ENCODE results near the gene GRIK3. TPM values are rescaled to one million over a fixed set of nuclear protein-coding genes. Genes with fewer than 3 reads are reported as not detected.

GRIK3 gene
- total RNA-seq, 2 experiments from 2014 or later = 16.3 to 55.0 TPM

DNA sequence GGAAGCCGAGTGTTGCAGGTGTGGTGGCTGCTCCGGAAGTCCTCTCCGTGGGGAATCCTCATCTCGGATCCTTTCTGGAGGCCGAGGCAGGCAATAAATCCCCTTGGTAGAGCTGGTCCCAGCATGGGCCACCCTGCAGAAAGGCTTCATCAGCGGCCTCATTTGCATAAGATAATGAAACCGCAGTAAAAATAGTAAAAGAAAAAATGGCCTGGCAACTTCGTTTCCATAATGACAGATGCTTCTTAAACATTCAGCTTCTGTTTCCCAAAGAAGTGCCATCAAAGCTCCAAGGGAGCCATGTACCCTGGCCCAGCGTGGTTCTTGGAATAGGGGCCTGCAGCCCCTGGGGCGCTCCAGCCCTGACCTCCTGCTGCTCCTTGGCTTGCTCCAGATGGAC, 244.1 kb downstream of the GRIK3 start:
- Histone ChIP-seq H3K4me1 (ENCODE audit: insufficient read depth, low read length, poor library complexity, severe bottlenecking) (peaks cover 6% of the 10 kb centered on the region), H3K27ac (ENCODE audit: low read depth, low read length, poor library complexity, severe bottlenecking) (no peak overlapping the region), H3K9me2 (ENCODE audit: insufficient read depth, low read length) (no peaks in the 10 kb centered on the region), H3K36me3 (ENCODE audit: insufficient read depth, low read length) (no peaks in the 10 kb centered on the region), H3K4me2 (ENCODE audit: low read length) (no peak overlapping the region), H4K20me1 (ENCODE audit: insufficient read depth, low read length) (no peaks in the 10 kb centered on the region), H2AFZ (ENCODE audit: low read length) (no peak overlapping the region), H3K79me2 (ENCODE audit: insufficient read depth, low read depth, low read length) (no peaks in the 10 kb centered on the region), H3K4me3 (ENCODE audit: low read depth, low read length, poor library complexity, severe bottlenecking) (no peak overlapping the region), H3K9me3 (ENCODE audit: low read length) (no peaks in the 10 kb centered on the region)
- DNase-seq (ENCODE audit: low spot score) = no peak
- intact Hi-C loops (cut with micrococcal nuclease; ENCODE audit: unreplicated experiment) = no loop called here
- TF ChIP-seq EZH2phosphoT487 (IDR thresholded peaks at IDR 0.05; ENCODE audit: borderline replicate concordance, low read depth, low read length) = no peak
- TF ChIP-seq, protein P1, sequence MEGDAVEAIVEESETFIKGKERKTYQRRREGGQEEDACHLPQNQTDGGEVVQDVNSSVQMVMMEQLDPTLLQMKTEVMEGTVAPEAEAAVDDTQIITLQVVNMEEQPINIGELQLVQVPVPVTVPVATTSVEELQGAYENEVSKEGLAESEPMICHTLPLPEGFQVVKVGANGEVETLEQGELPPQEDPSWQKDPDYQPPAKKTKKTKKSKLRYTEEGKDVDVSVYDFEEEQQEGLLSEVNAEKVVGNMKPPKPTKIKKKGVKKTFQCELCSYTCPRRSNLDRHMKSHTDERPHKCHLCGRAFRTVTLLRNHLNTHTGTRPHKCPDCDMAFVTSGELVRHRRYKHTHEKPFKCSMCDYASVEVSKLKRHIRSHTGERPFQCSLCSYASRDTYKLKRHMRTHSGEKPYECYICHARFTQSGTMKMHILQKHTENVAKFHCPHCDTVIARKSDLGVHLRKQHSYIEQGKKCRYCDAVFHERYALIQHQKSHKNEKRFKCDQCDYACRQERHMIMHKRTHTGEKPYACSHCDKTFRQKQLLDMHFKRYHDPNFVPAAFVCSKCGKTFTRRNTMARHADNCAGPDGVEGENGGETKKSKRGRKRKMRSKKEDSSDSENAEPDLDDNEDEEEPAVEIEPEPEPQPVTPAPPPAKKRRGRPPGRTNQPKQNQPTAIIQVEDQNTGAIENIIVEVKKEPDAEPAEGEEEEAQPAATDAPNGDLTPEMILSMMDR (conservative IDR thresholded peaks at IDR 0.05; ENCODE audit: low read length) = no peak
- ChIA-PET POLR2A (no interaction called here), CTCF (ENCODE audit: unreplicated experiment) (no interaction called here)
- BruUV-seq (replicated peaks) = no TSS peak

DNA sequence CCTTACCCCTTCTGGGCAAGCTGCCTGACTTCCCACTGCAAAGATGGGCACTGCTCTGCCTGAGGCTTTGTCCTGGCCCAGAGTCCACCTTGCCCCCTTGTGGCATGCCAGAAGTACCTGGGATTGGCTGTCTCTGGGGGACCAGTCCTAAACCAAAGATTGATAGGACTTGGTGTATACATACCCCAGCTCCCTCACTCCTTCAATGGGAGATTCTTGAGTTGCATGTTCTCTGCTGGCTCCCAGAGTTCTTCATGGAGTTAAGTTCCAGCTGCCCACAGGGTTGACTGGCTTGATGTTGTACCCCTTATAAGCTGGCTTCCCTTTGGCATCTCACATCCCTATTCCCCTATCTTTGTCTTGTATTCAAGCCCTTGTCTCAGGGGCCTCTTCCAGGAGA, 244.8 kb downstream of the GRIK3 start:
- H3K79me2 ChIP-seq (ENCODE audit: insufficient read depth, low read depth, low read length) = no peaks in the 10 kb centered on the region
- H3K36me3 ChIP-seq (ENCODE audit: insufficient read depth, low read length) = no peaks in the 10 kb centered on the region
- DNase-seq (ENCODE audit: low spot score) = no peak
- H4K20me1 ChIP-seq (ENCODE audit: insufficient read depth, low read length) = no peaks in the 10 kb centered on the region
- H3K4me2 ChIP-seq (ENCODE audit: low read length) = no peak overlapping the region
- CTCF ChIA-PET (ENCODE audit: unreplicated experiment) = no interaction called here
- no peak overlapping the region for H3K4me3 ChIP-seq (ENCODE audit: low read depth, low read length, poor library complexity, severe bottlenecking)
- H3K4me1 ChIP-seq (ENCODE audit: insufficient read depth, low read length, poor library complexity, severe bottlenecking) = peaks cover 6% of the 10 kb centered on the region
- POLR2A ChIA-PET = interaction anchor here (0.6 to 0.7 kb wide), 2 partner anchors 84 to 1010 kb away, joined by 3 to 4 read pairs; no protein-coding TSS in a partner anchor
- H3K27ac ChIP-seq (ENCODE audit: low read depth, low read length, poor library complexity, severe bottlenecking) = no peak overlapping the region
- intact Hi-C loops (cut with micrococcal nuclease; ENCODE audit: unreplicated experiment) = no loop called here
- H3K9me2 ChIP-seq (ENCODE audit: insufficient read depth, low read length) = no peaks in the 10 kb centered on the region
- TF ChIP-seq EZH2phosphoT487 (IDR thresholded peaks at IDR 0.05; ENCODE audit: borderline replicate concordance, low read depth, low read length) = no peak
- TF ChIP-seq, protein P1 (conservative IDR thresholded peaks at IDR 0.05; ENCODE audit: low read length) = no peak
- H2AFZ ChIP-seq (ENCODE audit: low read length) = no peak overlapping the region
- H3K9me3 ChIP-seq (ENCODE audit: low read length) = no peaks in the 10 kb centered on the region
- no TSS peak for BruUV-seq (replicated peaks)

DNA sequence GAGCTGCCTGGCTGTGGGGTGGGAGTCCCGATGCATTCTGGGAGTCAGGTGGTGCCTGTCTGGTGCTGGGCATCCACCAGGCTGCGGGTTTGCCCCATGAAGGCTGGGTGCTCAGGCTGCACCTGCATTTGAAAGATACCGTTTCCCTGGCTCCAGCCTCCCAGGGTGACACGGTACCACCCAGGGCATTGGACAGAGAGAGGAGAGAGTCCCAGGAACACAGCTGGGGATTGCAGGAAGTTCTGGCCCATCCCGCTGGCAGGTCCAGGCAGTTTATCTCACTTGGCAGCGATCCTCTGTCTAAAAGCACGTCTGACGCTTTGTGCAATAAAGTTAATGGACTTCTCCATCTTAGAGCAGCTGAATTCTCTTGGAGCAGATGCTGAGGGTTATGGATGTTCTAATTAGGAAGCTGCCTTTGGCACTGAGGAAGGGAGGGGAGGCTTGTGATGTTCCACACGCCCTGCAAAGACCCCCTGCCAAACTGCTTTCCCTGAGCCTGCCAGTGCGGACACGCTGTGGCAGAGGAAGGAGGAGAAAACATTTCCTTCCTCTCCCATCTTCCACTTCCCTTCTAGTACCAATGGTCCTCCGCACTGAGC, 246.9 kb downstream of the GRIK3 start:
- no peaks in the 10 kb centered on the region for H3K79me2 ChIP-seq (ENCODE audit: insufficient read depth, low read depth, low read length)
- H3K4me3 ChIP-seq (ENCODE audit: low read depth, low read length, poor library complexity, severe bottlenecking) = no peak overlapping the region
- H3K9me2 ChIP-seq (ENCODE audit: insufficient read depth, low read length) = no peaks in the 10 kb centered on the region
- H3K4me2 ChIP-seq (ENCODE audit: low read length) = no peak overlapping the region
- POLR2A ChIA-PET = no interaction called here
- peaks cover 6% of the 10 kb centered on the region for H3K4me1 ChIP-seq (ENCODE audit: insufficient read depth, low read length, poor library complexity, severe bottlenecking)
- no peaks in the 10 kb centered on the region for H3K9me3 ChIP-seq (ENCODE audit: low read length)
- intact Hi-C loops (cut with micrococcal nuclease; ENCODE audit: unreplicated experiment) = no loop called here
- H2AFZ ChIP-seq (ENCODE audit: low read length) = no peak overlapping the region
- no peak for DNase-seq (ENCODE audit: low spot score)
- BruUV-seq (replicated peaks) = no TSS peak
- no peak overlapping the region for H3K27ac ChIP-seq (ENCODE audit: low read depth, low read length, poor library complexity, severe bottlenecking)
- TF ChIP-seq EZH2phosphoT487 (IDR thresholded peaks at IDR 0.05; ENCODE audit: borderline replicate concordance, low read depth, low read length) = no peak
- TF ChIP-seq, protein P1 (conservative IDR thresholded peaks at IDR 0.05; ENCODE audit: low read length) = no peak
- no peaks in the 10 kb centered on the region for H3K36me3 ChIP-seq (ENCODE audit: insufficient read depth, low read length)
- CTCF ChIA-PET (ENCODE audit: unreplicated experiment) = no interaction called here
- H4K20me1 ChIP-seq (ENCODE audit: insufficient read depth, low read length) = no peaks in the 10 kb centered on the region

All from OCI-LY7 (cell line).